ENCODE measurements around the gene C1QTNF6.
"Not testable (repeated sequence)": the region's sequence is repeated elsewhere in the genome, so short reads cannot be mapped to it uniquely, and the experiment has no call there.

- not testable (repeated sequence) for TF ChIP-seq CTCF (IDR thresholded peaks at IDR 0.05; ENCODE audit: extremely low read depth in 1 of 2, insufficient read depth in 1 of 2, low read depth in 1 of 2, low read length in 2 of 2); POLR2AphosphoS5 (IDR thresholded peaks at IDR 0.05; ENCODE audit: insufficient read depth, low read depth, low read length); POLR2A (IDR thresholded peaks at IDR 0.05; ENCODE audit: low read depth, low read length); FOS (IDR thresholded peaks at IDR 0.05; ENCODE audit: borderline replicate concordance, insufficient read depth, low read length); EZH2 (IDR thresholded peaks at IDR 0.05; ENCODE audit: borderline replicate concordance, low read depth, low read length, severe bottlenecking); MYC (IDR thresholded peaks at IDR 0.05; ENCODE audit: low read depth, low read length); JUN (IDR thresholded peaks at IDR 0.05; ENCODE audit: borderline replicate concordance, insufficient read depth, insufficient read length, low read depth)
Observed at GRCh38 chr22:37233371-37233750, 45.3 kb upstream of the C1QTNF6 start.

Data from endothelial cell of umbilical vein (primary cell).